ENCODE results near the gene MUC20. TPM values are rescaled to one million over a fixed set of nuclear protein-coding genes. Genes with fewer than 3 reads are reported as not detected.
"Not testable (repeated sequence)": the region's sequence is repeated elsewhere in the genome, so short reads cannot be mapped to it uniquely, and the experiment has no call there.

Gene MUC20
- total and polyA plus RNA-seq, 11 donors = 0.21 to 8.4 (median 3.2) TPM

DNA sequence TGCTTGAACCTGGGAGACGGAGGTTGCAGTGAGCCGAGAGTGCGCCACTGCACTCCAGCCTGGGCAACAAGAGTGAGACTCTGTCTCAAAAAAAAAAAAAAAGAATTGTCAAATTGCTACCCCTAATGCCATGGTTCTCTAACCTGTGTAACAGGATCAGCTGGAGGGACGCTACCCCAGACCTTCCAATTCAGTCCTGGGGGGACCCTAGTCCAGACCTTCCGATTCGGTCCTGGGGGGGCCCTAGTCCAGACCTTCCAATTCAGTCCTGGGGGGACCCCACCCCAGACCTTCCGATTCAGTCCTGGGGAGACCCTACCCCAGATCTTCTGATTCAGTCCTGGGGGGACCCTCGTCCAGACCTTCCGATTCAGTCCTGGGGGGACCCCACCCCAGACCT lies 29.8 kb upstream of the MUC20 start:
- Histone ChIP-seq H3K4me3 (no peak overlapping the region), H3K36me3 (peaks cover 0 to 79% (median 57%) of the 10 kb centered on the region in 9 donors), H3K27me3 (no peaks in the 10 kb centered on the region), H3K4me1 (peaks cover 0 to 18% (median 9%) of the 10 kb centered on the region in 12 donors), H3K27ac (no peak overlapping the region), H3K9me3 (peaks cover 0 to 4% (median 0%) of the 10 kb centered on the region in 12 donors)
- intact Hi-C loops (cut with DNase I) = no loop called here
- ATAC-seq (no peak), DNase-seq (no peak)
- WGBS, 4 donors = 68 to 96% (median 87%) methylated on average over 9 of the region's 9 CpGs
- TF ChIP-seq, protein P1, sequence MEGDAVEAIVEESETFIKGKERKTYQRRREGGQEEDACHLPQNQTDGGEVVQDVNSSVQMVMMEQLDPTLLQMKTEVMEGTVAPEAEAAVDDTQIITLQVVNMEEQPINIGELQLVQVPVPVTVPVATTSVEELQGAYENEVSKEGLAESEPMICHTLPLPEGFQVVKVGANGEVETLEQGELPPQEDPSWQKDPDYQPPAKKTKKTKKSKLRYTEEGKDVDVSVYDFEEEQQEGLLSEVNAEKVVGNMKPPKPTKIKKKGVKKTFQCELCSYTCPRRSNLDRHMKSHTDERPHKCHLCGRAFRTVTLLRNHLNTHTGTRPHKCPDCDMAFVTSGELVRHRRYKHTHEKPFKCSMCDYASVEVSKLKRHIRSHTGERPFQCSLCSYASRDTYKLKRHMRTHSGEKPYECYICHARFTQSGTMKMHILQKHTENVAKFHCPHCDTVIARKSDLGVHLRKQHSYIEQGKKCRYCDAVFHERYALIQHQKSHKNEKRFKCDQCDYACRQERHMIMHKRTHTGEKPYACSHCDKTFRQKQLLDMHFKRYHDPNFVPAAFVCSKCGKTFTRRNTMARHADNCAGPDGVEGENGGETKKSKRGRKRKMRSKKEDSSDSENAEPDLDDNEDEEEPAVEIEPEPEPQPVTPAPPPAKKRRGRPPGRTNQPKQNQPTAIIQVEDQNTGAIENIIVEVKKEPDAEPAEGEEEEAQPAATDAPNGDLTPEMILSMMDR (IDR thresholded peaks at IDR 0.05) = no peak
- TF ChIP-seq POLR2A (IDR thresholded peaks at IDR 0.05) = no peak

DNA sequence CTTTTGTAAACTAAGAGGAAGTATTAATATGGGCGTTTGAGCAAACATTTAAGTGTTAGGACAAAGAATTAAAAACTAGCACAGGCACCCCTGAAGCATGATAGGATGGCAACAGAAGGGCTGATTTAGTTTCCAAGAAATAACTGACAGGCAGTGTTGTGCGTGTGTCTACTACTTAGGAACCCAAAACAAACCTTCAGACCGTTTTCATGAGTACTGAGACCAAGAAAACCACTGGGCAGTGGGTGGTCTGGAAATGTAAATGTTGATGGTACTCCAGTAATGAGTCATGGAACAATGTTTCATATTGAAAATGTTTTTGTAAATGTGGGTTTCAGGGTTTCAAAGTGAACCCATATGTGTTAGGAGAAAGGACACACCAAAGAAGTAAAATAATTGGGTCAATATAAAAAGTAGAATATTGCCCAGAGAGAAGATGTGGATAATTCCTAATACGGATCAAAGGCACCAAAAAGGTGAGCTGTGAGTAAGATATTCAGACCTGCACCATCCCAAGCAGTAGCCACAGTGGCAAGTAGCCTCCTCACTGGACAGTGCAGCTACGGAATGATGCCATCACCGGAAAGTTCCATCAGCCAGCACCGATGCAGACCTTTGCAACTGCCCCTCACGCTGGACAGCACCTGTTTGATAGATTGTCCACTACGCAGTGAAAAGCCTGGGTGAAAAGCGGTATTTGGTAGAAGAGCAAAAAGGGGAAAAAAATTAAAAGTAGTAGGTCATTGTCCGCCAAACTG lies 29.0 kb upstream of the MUC20 start:
- H3K27me3 ChIP-seq; ATAC-seq; H3K9me3 ChIP-seq; H3K4me3 ChIP-seq; H3K27ac ChIP-seq; intact Hi-C loops (cut with DNase I): not testable (repeated sequence)
- Histone ChIP-seq H3K4me1 (peaks cover 0 to 18% (median 9%) of the 10 kb centered on the region in 12 donors), H3K36me3 (peaks cover 0 to 81% (median 58%) of the 10 kb centered on the region in 9 donors)
- WGBS, 4 donors = 81 to 94% (median 92%) methylated on average over 8 to 10 of the region's 11 CpGs
- DNase-seq = peak in 1 of 5 donors; percentile 20

DNA sequence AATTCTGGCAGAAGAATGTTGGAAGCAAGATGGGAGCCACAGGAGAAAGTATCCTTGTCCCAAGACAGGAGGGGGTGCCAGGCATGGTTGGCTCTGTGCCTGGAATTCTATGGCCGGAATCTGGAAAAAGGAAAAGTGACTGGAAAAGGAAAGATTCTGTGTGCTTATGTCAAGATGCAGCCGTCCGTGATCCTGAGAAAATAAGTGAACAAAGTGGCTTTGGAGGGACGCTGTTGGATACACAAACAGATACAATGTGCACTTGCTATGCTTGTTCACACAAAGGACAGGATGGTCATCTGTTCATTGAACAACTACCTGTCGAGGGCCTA lies 28.5 kb upstream of the MUC20 start:
- no peak overlapping the region for H3K4me3 ChIP-seq
- peaks cover 0 to 85% (median 61%) of the 10 kb centered on the region in 9 donors for H3K36me3 ChIP-seq
- WGBS, 4 donors = 67 to 73% (median 69%) methylated on average over 5 of the region's 5 CpGs
- intact Hi-C loops (cut with DNase I) = no loop called here
- H3K9me3 ChIP-seq = peaks cover 0 to 4% (median 0%) of the 10 kb centered on the region in 12 donors
- ATAC-seq (no peak), DNase-seq (no peak)
- peaks cover 0 to 18% (median 9%) of the 10 kb centered on the region in 12 donors for H3K4me1 ChIP-seq
- no peaks in the 10 kb centered on the region for H3K27me3 ChIP-seq
- H3K27ac ChIP-seq = no peak overlapping the region
- TF ChIP-seq, protein P1 (IDR thresholded peaks at IDR 0.05) = no peak
- TF ChIP-seq POLR2A (IDR thresholded peaks at IDR 0.05) = no peak

DNA sequence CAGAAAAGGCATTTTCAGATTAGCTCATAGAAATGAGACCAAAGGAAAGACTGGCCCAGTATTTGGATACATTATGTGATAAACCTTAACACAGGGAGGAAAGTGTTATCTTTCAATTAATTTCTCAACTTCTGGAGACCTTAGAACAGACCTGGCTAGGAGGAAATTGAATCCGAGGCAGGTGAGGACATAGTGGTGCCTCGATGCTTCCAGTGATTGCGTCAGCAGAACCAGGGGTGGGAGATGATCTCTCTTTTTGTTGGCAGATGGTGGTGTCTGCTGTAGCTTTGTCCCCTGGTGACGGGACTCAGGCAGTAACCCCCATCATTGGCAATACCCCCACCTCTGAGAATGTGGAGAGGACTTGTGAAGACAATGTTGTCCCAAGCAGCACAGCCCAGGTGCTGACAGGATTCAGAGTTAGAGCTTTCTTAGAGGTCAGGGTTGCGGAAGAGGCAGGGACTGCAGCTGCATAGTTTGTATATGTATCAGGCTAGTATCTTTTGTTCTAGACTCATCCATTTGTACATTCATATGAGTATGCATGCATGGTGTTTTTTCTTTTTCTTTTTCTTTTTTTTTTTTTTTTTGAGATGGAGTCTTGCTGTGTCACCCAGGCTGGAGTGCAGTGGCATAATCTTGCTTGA lies 27.9 kb upstream of the MUC20 start:
- WGBS, 4 donors = 88 to 93% (median 92%) methylated on average over 3 to 5 of the region's 5 CpGs
- no peak for TF ChIP-seq POLR2A (IDR thresholded peaks at IDR 0.05)
- TF ChIP-seq, protein P1 (IDR thresholded peaks at IDR 0.05) = no peak
- H3K9me3 ChIP-seq = peaks cover 0 to 4% (median 0%) of the 10 kb centered on the region in 12 donors
- no peaks in the 10 kb centered on the region for H3K27me3 ChIP-seq
- no peak overlapping the region for H3K4me3 ChIP-seq
- no peak for ATAC-seq
- peaks cover 0 to 86% (median 56%) of the 10 kb centered on the region in 9 donors for H3K36me3 ChIP-seq
- H3K4me1 ChIP-seq = peaks cover 0 to 17% (median 10%) of the 10 kb centered on the region in 12 donors
- intact Hi-C loops (cut with DNase I) = no loop called here
- H3K27ac ChIP-seq = no peak overlapping the region
- DNase-seq = no peak
